GM19455 (cell line): ENCODE results near the gene CDH13.

Experiments
- ATAC-seq: cut with Tn5 transposase; IDR thresholded peaks from one replicate; pipeline ENCODE4 v1.9.1; 2021; ENCODE audit not compliant: unreplicated experiment

The CDH13 gene

DNA sequence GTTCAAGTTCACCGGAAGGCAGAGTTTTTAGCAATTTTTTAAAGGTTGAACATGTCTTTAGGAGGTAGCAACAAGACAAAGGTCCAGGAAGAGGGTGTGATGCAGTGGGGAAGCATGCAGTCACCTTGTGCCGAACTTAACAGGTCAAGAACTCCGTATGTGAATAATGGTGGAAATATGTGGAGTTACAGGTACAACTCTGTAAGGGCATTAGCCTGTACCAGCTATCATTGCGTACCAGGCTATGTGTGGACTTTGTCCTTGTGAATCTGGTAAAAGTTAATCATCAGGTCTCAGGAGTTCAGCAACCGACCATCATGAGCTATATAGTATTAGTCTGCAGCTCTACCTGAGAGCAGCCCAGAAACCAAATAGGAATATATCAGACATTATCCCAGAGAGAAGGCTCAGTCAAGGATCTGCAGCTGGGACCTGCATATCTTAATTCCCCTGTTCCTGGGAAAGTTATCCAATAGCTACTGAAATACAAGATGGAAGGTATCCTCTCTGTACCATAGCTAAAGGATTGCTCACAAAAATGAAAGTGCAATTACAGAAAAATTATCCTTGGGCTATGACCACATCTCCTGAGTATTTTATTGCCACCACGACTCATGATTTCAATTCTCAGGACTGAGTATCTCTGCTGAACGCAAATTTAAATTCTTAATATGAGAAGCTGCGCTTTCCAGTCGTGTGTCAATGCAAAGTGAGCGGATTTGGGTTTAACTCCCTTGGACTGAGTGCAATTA is 469.3 kb downstream of the CDH13 start:
- no peak for ATAC-seq

DNA sequence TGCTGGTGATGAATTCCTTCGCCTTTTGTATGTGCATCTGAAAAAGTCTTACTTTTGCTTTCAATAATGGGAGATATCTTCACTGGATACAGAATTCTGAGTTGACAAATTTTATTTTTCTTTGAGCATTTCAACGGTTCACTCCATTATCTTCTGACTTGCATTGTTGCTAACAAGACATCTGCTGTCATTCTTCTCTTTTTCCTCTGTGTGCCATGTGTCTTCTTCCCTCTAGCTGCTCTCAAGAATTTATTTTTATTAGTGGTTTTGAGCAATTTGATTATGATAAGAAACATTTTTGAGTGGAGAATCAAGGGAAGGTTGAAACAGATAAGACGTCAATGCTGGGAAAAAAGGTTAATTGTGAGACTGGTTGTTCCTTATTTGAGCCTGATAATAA is 471.8 kb downstream of the CDH13 start:
- no peak for ATAC-seq

DNA sequence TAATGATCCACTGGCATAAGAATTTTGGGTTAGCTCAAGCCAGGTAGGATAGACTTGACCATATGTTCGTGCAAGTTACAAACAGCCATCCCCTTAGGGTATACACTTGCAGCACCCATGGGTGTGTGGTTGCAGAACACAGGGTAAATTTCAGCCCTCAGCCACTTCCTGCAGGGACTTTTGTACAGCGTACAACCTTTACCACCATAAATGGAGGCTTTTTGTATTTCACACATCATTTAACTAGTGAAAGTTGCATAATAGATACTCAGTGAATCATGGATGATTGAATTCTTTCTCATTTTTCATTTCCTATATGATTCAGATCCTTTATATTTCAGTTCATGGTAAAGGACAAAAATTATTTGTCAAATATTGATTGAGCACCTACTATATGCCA is 473.9 kb downstream of the CDH13 start:
- ATAC-seq: no peak

DNA sequence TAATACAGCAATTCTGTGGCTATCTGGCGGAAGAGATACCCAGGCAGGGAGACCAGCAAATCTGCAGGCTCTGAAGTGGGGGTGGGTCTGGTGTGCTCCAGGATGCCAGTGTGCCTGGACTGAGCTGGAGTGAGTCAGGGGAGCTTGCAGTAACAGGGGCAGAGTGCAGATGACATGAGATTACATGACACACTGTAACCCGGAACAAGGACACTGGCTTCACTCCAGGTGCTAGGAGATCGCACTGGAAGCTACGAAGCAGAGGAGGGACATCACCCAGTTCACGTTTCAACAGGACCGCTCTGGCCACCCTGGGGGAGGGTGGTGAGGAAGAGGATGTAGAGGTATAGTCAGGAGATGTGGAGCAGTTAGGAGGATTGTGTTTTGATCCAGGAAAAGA is 475.6 kb downstream of the CDH13 start:
- no peak for ATAC-seq

DNA sequence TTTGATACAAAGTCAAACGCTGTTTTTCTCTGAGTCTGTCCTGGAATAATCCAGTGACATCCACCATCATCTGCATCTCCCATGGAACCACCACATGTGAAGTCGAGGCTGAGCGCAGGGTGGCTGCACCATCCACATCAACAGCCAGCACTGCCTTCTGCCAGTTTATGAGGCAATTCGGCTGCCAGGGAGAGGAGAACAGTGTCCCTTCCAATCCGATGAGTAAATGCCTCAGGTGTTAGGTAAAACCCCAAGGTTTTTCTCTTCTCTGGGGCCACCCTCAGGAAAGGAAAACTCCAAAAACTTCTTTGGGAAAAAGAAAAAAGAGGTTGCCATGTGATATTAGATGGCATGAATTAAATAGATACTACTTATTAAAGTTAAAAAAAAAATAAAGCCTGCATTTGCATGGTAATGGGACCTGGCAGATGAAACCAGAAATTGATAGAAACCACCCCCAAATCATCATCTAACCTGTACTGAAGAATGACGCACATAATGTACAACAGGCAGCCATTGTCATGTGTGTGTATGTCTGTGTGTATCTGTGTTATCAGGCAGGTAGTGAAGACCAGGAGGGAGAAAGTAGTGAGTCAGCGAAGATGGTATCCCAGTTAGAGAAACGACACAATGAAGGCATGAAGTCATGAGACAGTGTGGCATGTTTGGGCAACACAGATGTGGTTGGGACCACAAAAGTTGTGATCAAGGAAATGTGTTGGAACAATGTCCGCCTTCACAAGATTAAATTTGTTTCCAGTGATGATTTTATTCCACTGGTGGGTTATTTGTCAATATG is 478.7 kb downstream of the CDH13 start:
- ATAC-seq: no peak

DNA sequence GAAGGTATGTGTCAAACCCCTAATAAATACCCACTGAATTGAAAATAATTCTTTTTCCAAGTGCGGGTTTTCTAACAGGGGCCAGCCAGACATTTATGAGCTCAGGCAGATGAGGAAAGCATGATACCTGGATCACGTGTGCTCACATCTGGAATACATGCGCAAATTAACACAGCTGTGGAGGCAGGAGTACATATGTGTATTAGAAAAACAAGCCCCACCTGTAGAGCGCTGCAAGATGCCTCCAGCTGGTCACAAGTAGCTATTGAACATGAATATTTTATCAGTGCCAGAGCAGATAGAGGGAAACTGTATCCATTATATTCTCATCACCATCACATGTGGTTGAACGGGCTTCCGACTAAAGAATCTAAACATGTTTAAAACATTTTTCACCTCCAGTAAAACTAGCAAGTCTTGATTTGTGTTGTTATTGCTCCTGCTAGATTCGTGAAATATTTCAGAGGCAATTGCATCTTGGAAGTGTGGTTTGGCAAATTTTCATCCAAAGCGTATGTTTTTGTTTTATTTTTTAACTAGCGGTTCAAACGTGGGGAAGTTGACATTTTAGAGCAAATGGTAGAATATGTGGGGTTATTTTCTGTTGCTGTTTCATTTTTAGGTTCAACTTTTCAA is 482.8 kb downstream of the CDH13 start:
- no peak for ATAC-seq

DNA sequence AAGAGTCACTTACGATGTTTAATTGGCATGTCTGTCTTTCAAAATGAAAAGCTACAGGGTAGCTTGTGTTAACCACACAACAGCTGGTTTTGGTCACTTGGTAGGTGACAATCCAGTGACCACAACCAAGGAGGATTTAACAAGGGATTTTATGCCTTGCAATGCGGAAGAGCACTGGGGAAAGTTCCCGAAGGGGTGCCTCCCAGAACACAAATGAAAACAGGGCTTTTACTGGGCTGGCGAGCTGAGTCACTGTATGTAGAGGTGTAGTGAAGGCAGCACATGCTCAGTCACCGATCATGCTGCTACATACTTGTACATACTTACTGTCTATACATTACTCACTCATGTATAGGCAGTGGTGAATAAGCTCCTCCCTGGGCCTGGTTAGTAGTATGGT is 483.5 kb downstream of the CDH13 start:
- no peak for ATAC-seq

DNA sequence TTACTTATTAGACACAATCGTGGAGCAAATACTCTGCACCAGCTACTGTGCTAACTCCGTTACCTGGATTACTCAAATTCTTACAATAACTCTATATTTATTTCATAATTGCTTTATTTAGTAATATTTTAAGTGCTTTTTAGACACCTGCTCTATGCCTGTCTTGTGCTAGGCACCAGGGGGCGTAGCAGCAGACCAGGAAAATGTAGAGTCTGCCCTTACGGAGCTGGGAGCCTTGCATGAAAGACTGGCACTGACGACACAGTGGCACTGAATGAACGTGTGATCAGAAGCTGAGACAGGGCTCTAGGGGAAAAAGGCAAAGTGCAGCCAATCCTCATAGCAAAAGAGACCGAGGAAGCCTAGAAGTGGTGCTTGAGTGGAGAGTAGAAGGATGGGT is 486.5 kb downstream of the CDH13 start:
- no peak for ATAC-seq

- ATAC-seq: no peak
Measured at GRCh38 chr16:83113811-83114210, 487.0 kb downstream of the CDH13 start.

DNA sequence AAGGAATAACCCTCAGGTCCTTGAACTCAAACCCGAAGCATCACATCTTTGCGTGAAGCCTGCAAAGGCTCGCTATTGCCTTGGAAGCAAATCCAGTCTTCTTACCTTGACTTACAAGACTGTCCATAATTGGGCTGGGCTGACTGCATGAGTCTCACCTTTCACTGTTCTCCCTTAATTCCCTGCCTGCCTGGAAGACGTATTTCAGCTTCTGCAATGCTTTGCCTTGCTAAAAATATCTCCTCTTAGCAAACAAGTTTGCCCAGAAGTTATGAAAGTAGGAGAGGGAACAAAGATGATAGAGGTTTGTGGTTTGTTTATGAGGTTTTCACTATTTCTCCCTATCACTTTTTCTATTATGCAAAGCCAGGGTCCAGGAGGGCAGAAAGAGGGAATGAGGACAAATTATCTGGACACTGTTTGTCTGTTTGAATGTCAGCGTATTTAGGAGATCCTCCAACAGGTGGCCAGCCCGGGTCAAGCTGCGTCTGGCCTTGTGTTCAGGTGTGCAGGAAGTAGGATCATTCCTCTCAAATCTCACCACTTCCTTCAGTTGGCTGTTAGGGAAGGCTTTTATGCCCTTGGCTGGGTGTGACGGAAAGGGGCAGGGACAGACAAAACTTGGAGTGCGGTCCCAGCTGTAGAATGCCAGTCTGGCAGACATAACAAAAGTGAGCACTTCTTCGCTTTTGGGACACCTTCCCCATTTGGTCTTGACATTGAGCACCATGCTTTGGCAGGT is 488.9 kb downstream of the CDH13 start:
- no peak for ATAC-seq

GRCh38 chr16:83116274-83116892 is 489.6 kb downstream of the CDH13 start:
- no peak for ATAC-seq

GRCh38 chr16:83117810-83118209 is 491.0 kb downstream of the CDH13 start:
- no peak for ATAC-seq

- no peak for ATAC-seq
Measured at GRCh38 chr16:83118365-83118764, 491.6 kb downstream of the CDH13 start.

GRCh38 chr16:83125999-83126568 is 499.3 kb downstream of the CDH13 start:
- ATAC-seq: no peak

DNA sequence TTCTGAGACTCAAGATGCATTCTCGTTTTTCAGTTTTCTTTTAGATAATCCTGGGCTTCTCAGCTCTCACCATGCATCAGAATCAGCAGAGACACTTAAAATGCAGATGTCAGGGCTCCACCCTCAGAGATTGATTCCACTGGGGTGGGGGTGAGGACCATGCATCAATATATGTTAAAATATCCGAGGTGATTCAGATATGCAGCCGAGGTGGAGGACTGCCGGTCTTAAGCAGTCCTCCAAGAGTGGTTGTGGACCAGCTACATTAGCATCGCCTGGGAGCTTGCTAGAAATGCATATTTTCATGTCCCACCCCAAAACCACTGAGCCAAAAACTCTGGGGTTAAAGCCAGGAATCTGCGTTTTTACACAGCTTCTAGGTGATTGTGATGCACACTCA is 501.3 kb downstream of the CDH13 start:
- ATAC-seq: no peak

DNA sequence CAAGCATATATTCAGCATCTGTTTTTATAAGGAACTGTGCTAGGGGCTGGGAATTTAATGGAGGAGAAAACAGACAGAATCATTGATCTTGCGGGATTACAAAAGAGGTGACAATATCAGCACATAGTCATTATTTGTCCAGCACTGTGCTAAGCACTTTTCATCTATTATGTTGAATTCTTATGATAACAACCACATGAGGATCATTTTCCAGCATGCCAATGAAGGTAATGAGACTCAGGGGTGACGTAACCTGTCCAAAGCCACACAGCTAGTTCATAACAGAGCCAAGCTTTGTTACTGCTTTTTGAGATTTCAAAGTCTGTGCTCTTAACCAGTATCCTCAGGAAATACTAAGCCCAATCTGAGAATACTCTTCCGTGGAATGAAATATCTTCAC is 503.3 kb downstream of the CDH13 start:
- ATAC-seq: no peak

- no peak for ATAC-seq
Measured at GRCh38 chr16:83134638-83135037, 507.9 kb downstream of the CDH13 start.

GRCh38 chr16:83136419-83136818 is 509.6 kb downstream of the CDH13 start:
- no peak for ATAC-seq

DNA sequence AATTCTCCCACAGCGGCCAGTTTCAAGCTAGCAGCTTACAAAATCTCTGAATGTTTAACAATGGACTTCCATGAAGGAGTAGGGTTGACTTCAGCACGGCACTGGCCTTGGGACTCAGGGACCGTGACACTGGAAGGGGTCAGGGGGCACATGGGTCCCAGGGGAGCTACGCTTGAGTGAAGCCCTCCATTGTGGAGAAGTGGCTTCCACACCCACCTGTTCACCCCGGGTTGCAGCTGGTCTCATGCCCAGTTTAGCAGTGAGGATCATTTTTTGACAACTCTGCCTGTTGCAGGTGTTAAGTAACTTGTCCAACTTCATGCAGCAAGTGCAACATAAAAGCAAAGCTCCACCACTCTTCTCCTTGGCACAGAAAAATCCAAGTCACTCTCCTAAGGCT is 510.2 kb downstream of the CDH13 start:
- ATAC-seq: no peak

DNA sequence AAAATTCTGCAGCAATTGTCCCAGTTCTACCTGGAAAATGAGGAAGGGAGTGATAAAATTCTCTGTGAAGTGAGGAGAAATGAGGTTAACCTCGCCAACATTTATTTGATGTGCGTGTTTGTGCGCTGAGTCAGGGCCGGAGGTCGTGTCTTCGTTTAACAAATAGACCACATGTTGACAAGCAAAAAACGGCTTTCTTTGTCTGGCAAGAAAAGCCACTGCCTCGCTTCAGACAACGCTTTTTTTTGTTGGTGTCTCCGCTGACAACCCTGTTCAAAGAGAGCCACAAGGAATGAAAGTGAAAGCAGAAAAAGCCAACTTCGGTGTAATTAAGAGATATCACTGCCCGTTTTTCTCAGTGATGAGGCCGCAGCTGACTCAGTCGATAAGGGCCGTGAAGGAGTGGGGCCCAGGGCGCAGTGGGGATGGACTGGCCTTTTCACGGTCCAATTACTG is 510.6 kb downstream of the CDH13 start:
- ATAC-seq: no peak
